ENCODE data around the gene TBL1X. TPM values are rescaled to one million over a fixed set of nuclear protein-coding genes. Genes with fewer than 3 reads are reported as not detected.

TBL1X gene
- total and polyA plus RNA-seq, 10 of the 15 experiments (the other 5 are each of a cell fraction or from before 2014, with no cell fraction given), result 4.4 to 26.3 (median 10.6) TPM

DNA sequence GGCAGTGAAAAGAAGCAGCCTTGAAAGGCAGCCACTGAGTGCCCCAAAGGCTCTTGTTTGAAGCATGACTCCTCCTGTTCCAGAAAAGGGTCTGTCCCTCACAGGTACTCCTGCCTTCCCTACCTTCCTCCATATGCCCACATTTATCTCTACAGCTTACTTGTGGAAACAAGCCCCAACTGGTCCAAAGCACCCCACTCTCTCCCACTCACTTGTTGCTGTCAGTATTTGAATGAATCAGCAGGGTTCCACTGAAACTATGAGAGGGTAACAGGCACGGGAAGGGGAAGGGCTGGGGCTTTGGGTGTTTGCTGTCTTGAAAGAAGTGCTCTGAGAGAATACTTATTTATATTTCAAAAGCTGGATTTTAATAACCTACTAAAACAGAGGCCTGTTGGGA, 265.9 kb downstream of the TBL1X start:
- peak; percentile 67 for ATAC-seq
- FAIRE-seq, result no peak
- no TSS peak for BruUV-seq (replicated peaks)
- Histone ChIP-seq H3K4me2 (ENCODE audit: control insufficient read depth, insufficient read depth) (no peak overlapping the region), H3K9ac (ENCODE audit: control insufficient read depth, insufficient read depth, low read length) (no peak overlapping the region), H3K27ac (ENCODE audit: control insufficient read depth, insufficient read depth) (no peak overlapping the region), H4K20me1 (ENCODE audit: control insufficient read depth, insufficient read depth) (no peaks in the 10 kb centered on the region), H3K4me3 (no peak overlapping the region), H3K36me3 (ENCODE audit: control insufficient read depth in 2 of 2, insufficient read depth in 2 of 2, low read length in 1 of 2) (no peaks in the 10 kb centered on the region), H3K27me3 (replicated peaks in 1 of 2; ENCODE audit: control insufficient read depth in 2 of 2, insufficient read depth in 2 of 2, low read length in 1 of 2) (no peaks in the 10 kb centered on the region), H3K4me1 (ENCODE audit: control insufficient read depth, insufficient read depth, low read length) (no peaks in the 10 kb centered on the region), H3K9me3 (replicated peaks; ENCODE audit: control insufficient read depth, insufficient read depth, low read length) (peaks cover 1% of the 10 kb centered on the region; the same call in 1 of the 3 replicates), H2AFZ (ENCODE audit: control insufficient read depth, low read depth, low read length) (no peak overlapping the region), H3K79me2 (ENCODE audit: control insufficient read depth, insufficient read depth, low read length) (no peaks in the 10 kb centered on the region)
- TF ChIP-seq PML (IDR thresholded peaks at IDR 0.05; ENCODE audit: low read length) (no peak), EGR1 (IDR thresholded peaks at IDR 0.05; ENCODE audit: borderline replicate concordance in 1 of 2, low read depth in 2 of 2, low read length in 2 of 2) (0 out of 3 replicates have a peak, but pooled peaks of 1 of the 2 experiments have one; percentile 13), SREBF2 (IDR thresholded peaks at IDR 0.05; ENCODE audit: low read length) (no peak), PBX3 (IDR thresholded peaks at IDR 0.05; ENCODE audit: insufficient replicate concordance, low read depth, low read length) (no peak), RUNX3 (IDR thresholded peaks at IDR 0.05; ENCODE audit: low read length) (peak; percentile 36), CREM (IDR thresholded peaks at IDR 0.05; ENCODE audit: low read depth) (peak; percentile 25; the same call in 1 of the 2 replicates), BHLHE40 (IDR thresholded peaks at IDR 0.05; ENCODE audit: borderline replicate concordance in 1 of 2, low read depth in 2 of 2, low read length in 1 of 2) (peak; percentile 23 to 53; a peak in 1 of 4 replicates), LARP7 (IDR thresholded peaks at IDR 0.05) (no peak), JUNB (IDR thresholded peaks at IDR 0.05) (peak; percentile 54), KLF5 (IDR thresholded peaks at IDR 0.05; ENCODE audit: partially characterized antibody) (no peak), NKRF (conservative IDR thresholded peaks at IDR 0.05) (no peak), MYC (IDR thresholded peaks at IDR 0.05; ENCODE audit: insufficient read depth, insufficient read length, insufficient replicate concordance, low read length, severe bottlenecking) (no peak), EED (IDR thresholded peaks at IDR 0.05; ENCODE audit: low read depth) (peak; percentile 68), BCL11A (IDR thresholded peaks at IDR 0.05; ENCODE audit: low read depth, low read length) (peak; percentile 44; the same call in 1 of the 2 replicates), IKZF2 (IDR thresholded peaks at IDR 0.05) (peak; percentile 39 to 67; a peak in 3 of 4 replicates), PAX5 (IDR thresholded peaks at IDR 0.05; ENCODE audit: borderline replicate concordance, low read depth, low read length) (peak; percentile 23; the same call in 1 of the 2 replicates), IKZF1 (conservative IDR thresholded peaks at IDR 0.05) (0 out of 2 replicates have a peak, but pooled peaks have one; percentile 33)
- TF ChIP-seq, protein P1, sequence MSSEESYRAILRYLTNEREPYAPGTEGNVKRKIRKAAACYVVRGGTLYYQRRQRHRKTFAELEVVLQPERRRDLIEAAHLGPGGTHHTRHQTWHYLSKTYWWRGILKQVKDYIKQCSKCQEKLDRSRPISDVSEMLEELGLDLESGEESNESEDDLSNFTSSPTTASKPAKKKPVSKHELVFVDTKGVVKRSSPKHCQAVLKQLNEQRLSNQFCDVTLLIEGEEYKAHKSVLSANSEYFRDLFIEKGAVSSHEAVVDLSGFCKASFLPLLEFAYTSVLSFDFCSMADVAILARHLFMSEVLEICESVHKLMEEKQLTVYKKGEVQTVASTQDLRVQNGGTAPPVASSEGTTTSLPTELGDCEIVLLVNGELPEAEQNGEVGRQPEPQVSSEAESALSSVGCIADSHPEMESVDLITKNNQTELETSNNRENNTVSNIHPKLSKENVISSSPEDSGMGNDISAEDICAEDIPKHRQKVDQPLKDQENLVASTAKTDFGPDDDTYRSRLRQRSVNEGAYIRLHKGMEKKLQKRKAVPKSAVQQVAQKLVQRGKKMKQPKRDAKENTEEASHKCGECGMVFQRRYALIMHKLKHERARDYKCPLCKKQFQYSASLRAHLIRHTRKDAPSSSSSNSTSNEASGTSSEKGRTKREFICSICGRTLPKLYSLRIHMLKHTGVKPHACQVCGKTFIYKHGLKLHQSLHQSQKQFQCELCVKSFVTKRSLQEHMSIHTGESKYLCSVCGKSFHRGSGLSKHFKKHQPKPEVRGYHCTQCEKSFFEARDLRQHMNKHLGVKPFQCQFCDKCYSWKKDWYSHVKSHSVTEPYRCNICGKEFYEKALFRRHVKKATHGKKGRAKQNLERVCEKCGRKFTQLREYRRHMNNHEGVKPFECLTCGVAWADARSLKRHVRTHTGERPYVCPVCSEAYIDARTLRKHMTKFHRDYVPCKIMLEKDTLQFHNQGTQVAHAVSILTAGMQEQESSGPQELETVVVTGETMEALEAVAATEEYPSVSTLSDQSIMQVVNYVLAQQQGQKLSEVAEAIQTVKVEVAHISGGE (CRISPR knock-in tag; IDR thresholded peaks at IDR 0.05), result no peak
- ChIA-PET SMC1A (ENCODE audit: uncharacterized antibody, unreplicated experiment) (interaction anchor here (1.4 kb wide), 1 partner anchor 10 kb away, joined by 3 read pairs; no protein-coding TSS in a partner anchor), CTCF (no interaction called here), POLR2A (no interaction called here), RAD21 (ENCODE audit: unreplicated experiment) (no interaction called here)
- intact Hi-C loops (cut with micrococcal nuclease; ENCODE audit: unreplicated experiment), result no loop called here
- 6% methylated on average over 1 of the region's 1 CpG for WGBS (ENCODE audit: insufficient coverage, insufficient replicate concordance, low lambda C conversion rate, missing lambda C conversion rate)
- no peak for DNase-seq (ENCODE audit: low read depth, low spot score)
- in situ Hi-C loops (cut with MboI), result no loop called here

All from GM12878 (cell line).